Left lung (tissue), 10 donors: ENCODE measurements around the gene CWF19L2. TPM values are rescaled to one million over a fixed set of nuclear protein-coding genes. Genes with fewer than 3 reads are reported as not detected.
A peak's percentile ranks its signal among the peaks of the same experiment; 100 is the strongest.

ENCODE experiments used
- ATAC-seq: fragments of 200-7000 bp; cut with Tn5 transposase; one replicate; pipeline ENCODE4 v1.9.1; 2020; ENCODE audit warnings: moderate library complexity
- DNase-seq, 4 donors: peaks; one replicate each; pipeline ENCODE4 v3.0.0-alpha.2; 2013 to 2020
- H3K27ac ChIP-seq, 2 donors: fragments of 200-600 bp; sonication (generic) in 1 of 2; one replicate each; pipeline versions ENCODE4 v1.5.0 to v1.8.0; 2020 to 2021
- H3K27me3 ChIP-seq, 2 donors: fragments of 200-600 bp; sonication (generic) in 1 of 2; one replicate each; pipeline versions ENCODE4 v1.5.0 to v1.8.0; 2020 to 2021
- H3K36me3 ChIP-seq, 2 donors: fragments of 200-600 bp; sonication (generic) in 1 of 2; one replicate each; pipeline versions ENCODE4 v1.5.0 to v1.8.0; 2020 to 2021
- H3K4me1 ChIP-seq, 2 donors: fragments of 200-600 bp; one replicate each; pipeline ENCODE4 v1.8.0; 2021
- H3K4me3 ChIP-seq, 2 donors: fragments of 200-600 bp; sonication (generic) in 1 of 2; one replicate each; pipeline versions ENCODE4 v1.5.0 to v1.8.0; 2020 to 2021; ENCODE audit warnings: mild to moderate bottlenecking in 1 of 2
- H3K9me3 ChIP-seq, 2 donors: fragments of 200-600 bp; sonication (generic) in 1 of 2; one replicate each; pipeline versions ENCODE4 v1.5.0 to v1.8.0; 2020 to 2021
- intact Hi-C, 2 donors: fragments of 100-400 bp; cut with DNase I; formaldehyde crosslinking; loops; one replicate each; pipeline versions ENCODE4 v1.11.2 to v1.14.2; 2022
- polyA plus RNA-seq, 6 donors: library from polyadenylated mRNA; unstranded; fragments of 120-200 nt; gene quantifications; one replicate each; pipeline ENCODE4 v1.2.1, GENCODE V29; 2013; ENCODE audit not compliant: insufficient read length in 6 of 6
- total RNA-seq, 2 donors: library from RNA; stranded (reverse); fragmentation: NEBNext Ultra II Directional; extraction: Animal tissue kit (Norgen Biotek cat#: 25700); gene quantifications; one replicate each; pipeline ENCODE4 v1.2.1, GENCODE V29; 2021
- TF ChIP-seq, protein P1 (sequence below), 2 donors: fragments of 200-600 bp; sonication (generic) in 1 of 2; IDR thresholded peaks; one replicate each; pipeline versions ENCODE4 v1.5.0 to v1.8.0; 2021; ENCODE audit warnings: antibody characterized with exemption in 2 of 2
- donor health status: DM: no; HTN: yes; CAD: no.
- donor health status: DM: no; HTN: no; CAD: no.

The CWF19L2 gene
- total and polyA plus RNA-seq, 8 donors: 11.0 to 25.4 (median 20.0) TPM

DNA sequence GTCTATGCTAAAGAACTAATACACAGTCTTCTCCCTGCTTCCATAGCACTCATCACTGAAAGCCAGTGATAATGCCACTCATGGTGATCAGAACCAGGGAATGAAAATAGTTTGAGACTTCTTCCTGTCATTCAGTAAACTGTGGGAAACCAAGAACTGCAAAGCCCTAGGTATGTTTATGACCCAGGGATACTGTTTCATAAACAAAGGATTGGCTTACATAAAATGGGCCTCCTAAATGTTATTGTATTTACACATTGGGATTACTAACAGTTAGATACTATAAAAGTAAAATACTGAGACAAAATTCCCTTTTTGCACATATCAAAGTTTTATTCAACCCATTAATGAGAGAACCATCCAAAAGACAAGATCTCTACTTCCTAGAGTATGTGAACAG is 21.3 kb upstream of the CWF19L2 start:
- H3K36me3 ChIP-seq: no peaks in the 10 kb centered on the region
- H3K4me1 ChIP-seq: no peaks in the 10 kb centered on the region
- no peaks in the 10 kb centered on the region for H3K9me3 ChIP-seq
- DNase-seq (no peak), ATAC-seq (no peak)
- TF ChIP-seq, protein P1, sequence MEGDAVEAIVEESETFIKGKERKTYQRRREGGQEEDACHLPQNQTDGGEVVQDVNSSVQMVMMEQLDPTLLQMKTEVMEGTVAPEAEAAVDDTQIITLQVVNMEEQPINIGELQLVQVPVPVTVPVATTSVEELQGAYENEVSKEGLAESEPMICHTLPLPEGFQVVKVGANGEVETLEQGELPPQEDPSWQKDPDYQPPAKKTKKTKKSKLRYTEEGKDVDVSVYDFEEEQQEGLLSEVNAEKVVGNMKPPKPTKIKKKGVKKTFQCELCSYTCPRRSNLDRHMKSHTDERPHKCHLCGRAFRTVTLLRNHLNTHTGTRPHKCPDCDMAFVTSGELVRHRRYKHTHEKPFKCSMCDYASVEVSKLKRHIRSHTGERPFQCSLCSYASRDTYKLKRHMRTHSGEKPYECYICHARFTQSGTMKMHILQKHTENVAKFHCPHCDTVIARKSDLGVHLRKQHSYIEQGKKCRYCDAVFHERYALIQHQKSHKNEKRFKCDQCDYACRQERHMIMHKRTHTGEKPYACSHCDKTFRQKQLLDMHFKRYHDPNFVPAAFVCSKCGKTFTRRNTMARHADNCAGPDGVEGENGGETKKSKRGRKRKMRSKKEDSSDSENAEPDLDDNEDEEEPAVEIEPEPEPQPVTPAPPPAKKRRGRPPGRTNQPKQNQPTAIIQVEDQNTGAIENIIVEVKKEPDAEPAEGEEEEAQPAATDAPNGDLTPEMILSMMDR (IDR thresholded peaks at IDR 0.05): no peak
- intact Hi-C loops: no loop called here
- H3K27me3 ChIP-seq: peaks cover 0 to 7% of the 10 kb centered on the region in 2 donors
- H3K27ac ChIP-seq: no peak overlapping the region
- no peak overlapping the region for H3K4me3 ChIP-seq

DNA sequence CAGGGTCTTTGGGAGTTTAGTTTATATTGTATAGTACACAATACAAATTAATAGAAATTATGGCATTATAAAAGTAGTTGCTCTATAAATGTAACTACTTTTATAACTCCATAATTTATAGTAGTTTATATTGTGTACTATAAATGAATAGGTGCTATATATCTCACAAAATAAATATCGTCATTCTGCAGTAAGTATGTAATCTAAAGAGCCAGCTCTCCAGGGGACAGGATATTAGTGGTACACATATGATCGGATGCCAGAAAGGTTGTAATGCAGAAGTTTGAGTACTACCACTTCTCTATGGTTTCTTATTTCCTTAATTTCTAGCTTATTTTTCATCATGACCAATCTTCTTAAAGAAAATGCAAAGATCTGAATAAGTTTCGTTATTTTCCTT is 20.2 kb upstream of the CWF19L2 start:
- TF ChIP-seq, protein P1 (IDR thresholded peaks at IDR 0.05): no peak
- Histone ChIP-seq H3K9me3 (no peaks in the 10 kb centered on the region), H3K4me1 (no peaks in the 10 kb centered on the region), H3K27ac (no peak overlapping the region), H3K27me3 (peaks cover 0 to 7% of the 10 kb centered on the region in 2 donors), H3K36me3 (no peaks in the 10 kb centered on the region), H3K4me3 (no peak overlapping the region)
- ATAC-seq (no peak), DNase-seq (no peak)
- intact Hi-C loops: no loop called here

DNA sequence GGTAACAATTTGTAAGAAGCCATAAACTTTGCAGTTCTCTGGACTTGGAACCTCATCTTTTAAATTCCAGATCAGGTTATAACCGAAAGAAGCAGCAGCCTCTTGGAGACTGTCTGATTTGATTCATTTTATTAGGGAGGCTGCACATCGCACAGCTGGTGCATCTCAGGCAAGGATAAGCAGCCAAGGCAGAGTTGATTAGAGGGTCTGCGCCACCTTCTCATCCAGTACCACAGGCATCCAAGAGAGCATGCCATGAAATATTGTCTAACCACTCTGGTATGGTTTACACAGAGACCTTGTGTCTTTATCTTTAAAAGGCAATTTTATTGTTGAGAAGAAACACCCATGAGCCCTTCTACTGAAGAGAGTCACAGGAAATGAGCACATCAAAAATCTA is 16.2 kb upstream of the CWF19L2 start:
- TF ChIP-seq, protein P1 (IDR thresholded peaks at IDR 0.05): no peak
- H3K9me3 ChIP-seq: no peaks in the 10 kb centered on the region
- DNase-seq: no peak
- H3K27me3 ChIP-seq: peaks cover 0 to 7% of the 10 kb centered on the region in 2 donors
- no peaks in the 10 kb centered on the region for H3K36me3 ChIP-seq
- H3K4me1 ChIP-seq: no peaks in the 10 kb centered on the region
- H3K27ac ChIP-seq: no peak overlapping the region
- intact Hi-C loops: no loop called here
- no peak for ATAC-seq
- no peak overlapping the region for H3K4me3 ChIP-seq

DNA sequence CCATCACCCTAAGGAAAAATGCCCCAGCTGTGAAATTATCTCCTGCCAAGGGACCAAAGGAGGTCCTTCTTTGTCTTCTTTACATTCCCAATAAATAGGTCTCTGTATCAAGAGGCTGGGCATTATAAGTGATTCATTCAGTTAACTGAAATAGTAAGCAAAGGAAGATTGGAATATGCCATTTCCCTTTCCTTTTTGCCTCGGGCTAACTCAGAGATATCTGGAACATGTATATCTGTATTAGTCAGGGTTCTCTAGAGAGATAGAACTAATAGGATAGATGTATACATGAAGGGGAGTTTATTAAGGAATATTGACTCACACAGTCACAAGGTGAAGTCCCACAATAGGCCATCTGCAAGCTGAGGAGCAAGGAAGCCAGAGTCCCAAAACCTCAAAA is 15.3 kb upstream of the CWF19L2 start:
- H3K9me3 ChIP-seq: no peaks in the 10 kb centered on the region
- peaks cover 0 to 7% of the 10 kb centered on the region in 2 donors for H3K27me3 ChIP-seq
- no peak overlapping the region for H3K4me3 ChIP-seq
- DNase-seq (no peak), ATAC-seq (no peak)
- no peaks in the 10 kb centered on the region for H3K4me1 ChIP-seq
- no peak overlapping the region for H3K27ac ChIP-seq
- intact Hi-C loops: no loop called here
- TF ChIP-seq, protein P1 (IDR thresholded peaks at IDR 0.05): no peak
- no peaks in the 10 kb centered on the region for H3K36me3 ChIP-seq

DNA sequence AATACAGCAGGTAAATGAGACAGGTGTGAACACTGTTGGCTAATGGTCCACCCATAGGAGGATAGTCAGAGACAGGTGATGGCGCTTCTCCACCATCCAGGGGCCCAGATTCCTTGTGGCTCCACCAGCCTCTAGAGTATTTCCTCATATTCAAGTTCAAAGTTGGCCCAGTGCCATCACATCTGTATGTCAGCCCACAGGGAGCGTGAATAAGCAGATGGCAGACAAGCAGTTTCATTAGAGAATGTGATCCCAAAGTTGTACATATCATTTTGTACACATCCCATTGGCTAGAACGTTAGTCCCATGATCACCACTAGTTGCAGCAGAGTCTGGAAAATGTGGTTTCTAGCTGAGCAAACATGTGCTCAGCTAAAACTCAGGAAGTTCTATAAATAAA is 11.0 kb upstream of the CWF19L2 start:
- H3K36me3 ChIP-seq: no peaks in the 10 kb centered on the region
- H3K9me3 ChIP-seq: no peaks in the 10 kb centered on the region
- no peaks in the 10 kb centered on the region for H3K4me1 ChIP-seq
- ATAC-seq: no peak
- no peak overlapping the region for H3K4me3 ChIP-seq
- peak in 1 of 4 donors; percentile 13 for DNase-seq
- TF ChIP-seq, protein P1 (IDR thresholded peaks at IDR 0.05): no peak
- intact Hi-C loops: no loop called here
- peaks cover 0 to 18% of the 10 kb centered on the region in 2 donors for H3K27me3 ChIP-seq
- H3K27ac ChIP-seq: no peak overlapping the region
